Central memory CD4-positive, alpha-beta T cell (primary cell): Measurements from ENCODE around the gene PSMD9.
"Not testable (repeated sequence)": the region's sequence is repeated elsewhere in the genome, so short reads cannot be mapped to it uniquely, and the experiment has no call there.

Experiments used
- DNase-seq: peaks from one replicate; pipeline ENCODE4 v3.0.0; 2022
- total RNA-seq, 3 experiments: gene quantifications; one replicate each; lab custom pipeline; 2026; lab: John Stamatoyannopoulos, UW

The PSMD9 gene
- total RNA-seq, result 6.4 to 13.5 (median 8.4) reads per million in 3 experiments

DNA sequence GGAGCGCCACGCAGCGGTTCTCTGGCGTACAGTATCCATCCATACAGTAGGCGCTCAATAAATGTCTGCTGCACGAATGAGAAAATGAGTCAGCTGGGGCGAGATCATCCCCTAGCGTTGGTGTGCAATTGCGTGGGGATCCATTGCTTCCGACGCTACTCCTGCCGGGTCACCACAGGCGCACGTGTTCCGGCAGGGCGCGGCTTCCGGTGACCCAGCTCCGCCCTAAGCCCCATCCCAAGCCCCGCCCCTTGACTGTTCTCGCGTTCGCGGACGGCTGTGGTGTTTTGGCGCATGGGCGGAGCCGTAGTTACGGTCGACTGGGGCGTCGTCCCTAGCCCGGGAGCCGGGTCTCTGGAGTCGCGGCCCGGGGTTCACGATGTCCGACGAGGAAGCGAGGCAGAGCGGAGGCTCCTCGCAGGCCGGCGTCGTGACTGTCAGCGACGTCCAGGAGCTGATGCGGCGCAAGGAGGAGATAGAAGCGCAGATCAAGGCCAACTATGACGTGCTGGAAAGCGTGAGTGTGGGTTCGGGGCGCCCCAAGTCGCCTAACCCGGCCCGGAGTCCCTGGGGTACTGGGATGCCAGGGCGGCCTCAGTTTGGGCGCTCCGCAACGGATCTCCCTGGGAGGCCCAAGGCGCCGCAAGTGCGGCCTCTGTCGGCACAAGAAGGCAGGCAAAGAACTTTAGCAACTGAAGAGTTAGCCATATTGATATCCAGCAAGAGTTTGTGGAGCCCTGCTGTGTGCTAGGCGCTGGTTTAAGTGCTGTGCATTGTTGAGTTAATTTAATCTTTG lies at the start of gene PSMD9:
Gene PSMD9 (plus strand): TSS at position 313 of the 796 bp plus-strand sequence. CDS start 67 bp downstream, at position 380.
- DNase-seq, result peak; percentile 97

GRCh38 chr12:121839106-121839992 lies 49.2 kb upstream of the PSMD9 start:
- DNase-seq, result peak; percentile 99

GRCh38 chr12:121839993-121840761 lies 48.4 kb upstream of the PSMD9 start:
- DNase-seq, result no peak

GRCh38 chr12:121843236-121843982 lies 45.2 kb upstream of the PSMD9 start:
- DNase-seq, result no peak

- DNase-seq, result no peak
These were observed 42.9 kb upstream of the PSMD9 start for GRCh38 chr12:121845701-121846100.

DNA sequence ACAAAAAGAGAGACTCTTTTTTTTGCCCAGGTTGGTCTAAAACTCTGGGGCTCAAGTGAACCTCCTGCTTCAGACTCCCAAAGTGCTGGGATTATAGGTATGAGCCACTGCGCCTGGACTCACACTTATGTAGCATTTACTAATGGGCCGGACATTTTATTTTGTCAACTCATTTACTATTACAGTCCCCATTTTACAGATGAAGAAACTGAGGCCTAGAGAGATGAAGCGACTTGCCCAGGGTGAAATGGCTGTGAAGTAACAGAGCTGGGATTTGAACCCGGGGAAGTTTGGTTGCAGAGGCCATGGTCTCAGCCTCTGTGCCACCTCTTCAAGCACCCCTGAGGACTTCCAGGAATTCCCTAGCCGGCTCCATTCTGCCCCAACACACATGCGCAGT lies 39.4 kb upstream of the PSMD9 start:
- DNase-seq, result no peak

GRCh38 chr12:121849665-121850064 lies 38.9 kb upstream of the PSMD9 start:
- DNase-seq, result no peak

- DNase-seq, result not testable (repeated sequence)
These were observed 36.2 kb upstream of the PSMD9 start for GRCh38 chr12:121852392-121852791.

DNA sequence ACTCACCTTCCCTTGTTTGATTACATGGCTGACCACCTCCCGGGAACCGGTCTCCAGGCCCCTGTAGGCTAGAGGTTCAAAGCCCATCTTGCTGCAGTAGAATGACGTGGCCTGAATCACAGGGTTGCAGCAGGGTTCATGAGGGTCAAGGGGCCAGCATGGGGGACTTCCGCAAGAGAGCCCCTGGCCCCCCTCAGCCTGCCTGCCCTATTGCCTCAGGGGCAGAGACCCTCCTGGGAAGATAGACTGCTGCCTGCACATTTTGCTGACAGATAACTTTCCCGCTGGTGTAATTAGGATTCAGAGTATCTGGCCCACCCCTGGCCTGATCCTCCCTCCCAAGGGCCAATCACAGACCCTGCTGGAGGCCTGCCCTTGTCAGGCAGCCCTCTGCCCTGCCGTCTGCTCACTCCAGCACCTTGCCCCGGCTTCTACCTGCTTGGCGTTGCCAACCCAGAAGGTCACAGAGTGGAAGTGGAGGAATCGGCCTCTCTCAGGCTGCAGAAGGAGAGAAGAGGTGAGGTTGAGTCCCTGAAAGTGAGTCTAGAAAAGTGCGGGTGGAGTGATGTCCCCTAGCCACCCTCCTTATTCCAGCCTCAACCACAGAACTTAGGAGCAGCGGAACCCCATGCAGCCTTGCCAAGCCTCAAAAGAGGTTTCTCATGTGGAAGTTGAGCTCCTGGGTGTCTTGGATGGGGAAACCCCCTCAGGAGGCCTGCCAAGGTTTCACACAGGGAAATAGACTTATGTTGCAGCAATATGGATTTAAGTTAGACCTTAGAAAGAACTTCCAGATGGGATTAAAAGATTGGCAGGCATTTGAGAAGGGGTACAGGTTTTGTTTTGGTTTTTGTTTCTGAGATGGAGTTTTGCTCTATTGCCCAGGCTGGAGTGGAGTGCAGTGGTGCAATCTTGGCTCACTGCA lies 31.0 kb upstream of the PSMD9 start:
- DNase-seq, result no peak

- no peak for DNase-seq
These were observed 30.3 kb upstream of the PSMD9 start for GRCh38 chr12:121858318-121858661.

DNA sequence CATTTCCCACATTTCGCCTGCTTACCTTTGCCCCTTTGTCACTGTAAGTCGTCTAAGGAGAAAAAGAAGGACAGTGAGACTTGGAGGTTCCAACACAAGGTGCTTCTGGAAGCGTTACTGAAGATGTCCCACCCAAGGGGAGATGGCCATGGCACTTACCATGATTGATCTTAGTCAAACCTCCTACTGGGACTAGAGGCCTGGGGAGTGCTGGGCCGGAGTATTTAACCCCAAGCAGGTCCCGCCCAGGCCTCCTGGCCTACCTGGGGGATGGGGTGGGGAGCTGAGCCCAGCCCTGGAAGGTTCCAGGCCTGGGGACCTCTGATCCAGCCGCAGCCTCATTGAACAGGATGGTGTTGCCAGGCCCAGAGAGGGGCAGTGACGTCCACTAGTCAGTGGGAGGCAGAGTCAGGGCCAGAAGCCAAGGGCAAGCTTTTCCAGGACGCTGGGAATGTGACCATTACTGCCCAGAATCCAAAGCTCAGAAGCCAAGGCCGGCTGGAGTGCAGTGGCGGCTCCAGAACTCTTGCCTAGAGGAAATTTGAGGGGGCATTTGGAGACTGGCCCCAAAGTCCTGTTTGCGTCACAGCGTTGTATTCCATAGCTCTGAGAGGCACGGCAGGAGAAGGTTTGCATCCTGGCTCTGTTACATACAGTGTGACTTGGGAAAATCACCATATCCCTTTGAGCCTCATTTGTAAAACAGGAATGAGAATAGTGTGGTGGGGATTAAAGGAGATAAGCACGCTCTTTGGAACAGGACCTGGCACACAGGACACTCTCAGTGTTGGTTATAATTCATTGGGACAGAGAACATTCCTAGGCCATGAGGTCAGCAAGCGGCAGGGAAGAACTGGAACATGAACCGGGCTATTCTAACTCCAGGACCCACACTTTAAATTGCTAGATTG lies 29.7 kb upstream of the PSMD9 start, which contains the start of gene HPD:
Gene HPD (minus strand): TSS at position 198 of the 911 bp plus-strand sequence. CDS start 36 bp downstream, at position 162.
- no peak for DNase-seq

GRCh38 chr12:121860257-121860656 lies 28.3 kb upstream of the PSMD9 start:
- DNase-seq, result no peak

- DNase-seq, result not testable (repeated sequence)
These were observed 27.9 kb upstream of the PSMD9 start for GRCh38 chr12:121860699-121861098.

- no peak for DNase-seq
These were observed 26.8 kb upstream of the PSMD9 start for GRCh38 chr12:121861636-121862254.

DNA sequence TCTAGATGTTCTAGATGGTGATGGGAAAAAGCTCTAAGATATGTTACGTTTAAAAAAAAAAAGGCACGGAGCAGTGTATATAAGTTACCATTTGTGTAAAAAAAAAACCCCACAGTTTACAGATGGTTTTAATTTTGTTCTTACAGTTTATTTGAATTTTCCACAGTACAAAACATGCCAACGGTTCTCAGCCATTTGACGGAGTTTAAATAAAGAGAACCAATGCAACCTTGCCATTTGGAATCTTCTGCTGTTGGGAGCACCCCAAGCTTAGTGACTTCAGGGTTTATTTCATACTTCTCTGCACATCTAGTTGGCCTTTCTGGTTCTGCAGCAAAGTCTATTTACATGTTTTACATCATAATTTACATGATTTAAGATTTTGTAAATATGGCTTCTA lies 22.3 kb upstream of the PSMD9 start:
- no peak for DNase-seq

GRCh38 chr12:121869229-121869628 lies 19.4 kb upstream of the PSMD9 start:
- DNase-seq, result not testable (repeated sequence)

GRCh38 chr12:121871467-121871866 lies 17.1 kb upstream of the PSMD9 start:
- no peak for DNase-seq

DNA sequence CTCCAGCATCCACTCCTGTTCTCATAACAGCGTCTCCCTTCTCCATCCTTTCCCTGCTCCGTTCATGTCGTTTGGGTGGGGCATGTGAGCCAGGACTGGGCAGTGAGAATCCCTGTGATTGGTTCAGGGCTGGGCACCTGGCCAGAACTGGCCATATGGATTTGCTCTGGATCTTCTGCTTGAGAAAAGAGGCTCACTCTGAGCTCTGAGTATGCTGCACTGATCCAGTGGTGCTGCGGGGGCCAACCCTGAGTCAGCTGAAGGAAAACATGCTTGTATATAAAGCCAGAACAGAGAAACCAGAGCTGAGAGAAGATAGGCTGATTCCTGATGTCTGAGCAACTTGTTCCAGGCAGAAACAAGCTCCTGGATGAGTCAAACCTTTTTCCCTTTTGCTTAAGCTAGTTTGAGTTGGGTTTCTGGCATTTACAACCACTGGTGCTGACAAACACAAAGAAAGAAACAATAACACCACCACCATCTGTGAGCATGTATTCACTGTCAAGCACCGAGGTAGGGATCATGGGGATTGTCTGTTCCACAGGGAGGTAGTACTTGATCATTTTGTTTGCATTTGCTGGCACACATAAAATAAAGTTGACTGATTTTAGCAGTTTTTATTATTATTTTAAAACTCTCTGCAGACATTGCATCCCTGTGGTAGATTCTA lies 15.9 kb upstream of the PSMD9 start:
- no peak for DNase-seq

GRCh38 chr12:121873216-121873569 lies 15.4 kb upstream of the PSMD9 start:
- DNase-seq, result no peak
